Glomerular endothelial cell (primary cell): ENCODE results near the gene ARL15. TPM values are rescaled to one million over a fixed set of nuclear protein-coding genes. Genes with fewer than 3 reads are reported as not detected.
"Not testable (repeated sequence)": the region's sequence is repeated elsewhere in the genome, so short reads cannot be mapped to it uniquely, and the experiment has no call there.

Experiments used
- DNase-seq: peaks from one replicate; pipeline ENCODE4 v3.0.0-alpha.2; 2011; ENCODE audit warnings: low read depth, low spot score; ENCODE audit errors: extremely low read depth
- total RNA-seq: library from RNA; depleted of rRNA; stranded (reverse); fragments of >200 nt; gene quantifications from 2 replicates; pipeline ENCODE4 v1.2.3, GENCODE V29; 2015

The ARL15 gene
- total RNA-seq, 1 donor from 2014 or later, result 30.1 TPM

DNA sequence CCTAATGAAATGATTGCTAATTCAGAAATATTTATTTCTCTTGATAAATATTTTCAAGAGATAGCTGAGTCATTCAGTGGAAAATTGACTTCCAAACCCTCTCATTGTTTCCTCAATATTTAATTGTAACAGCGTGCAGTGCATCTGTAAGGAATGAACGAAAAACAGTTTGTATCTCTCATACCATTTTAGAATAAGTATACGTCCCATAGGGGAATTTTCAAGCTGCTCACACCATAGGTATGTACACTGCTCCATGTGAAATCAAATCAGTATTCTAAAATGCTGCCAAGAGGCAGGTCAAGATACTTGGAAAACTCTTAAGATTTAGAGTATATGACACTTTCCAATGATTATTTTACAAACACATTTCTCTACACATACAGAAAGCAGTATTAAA lies 202.2 kb downstream of the ARL15 start:
- no peak for DNase-seq

DNA sequence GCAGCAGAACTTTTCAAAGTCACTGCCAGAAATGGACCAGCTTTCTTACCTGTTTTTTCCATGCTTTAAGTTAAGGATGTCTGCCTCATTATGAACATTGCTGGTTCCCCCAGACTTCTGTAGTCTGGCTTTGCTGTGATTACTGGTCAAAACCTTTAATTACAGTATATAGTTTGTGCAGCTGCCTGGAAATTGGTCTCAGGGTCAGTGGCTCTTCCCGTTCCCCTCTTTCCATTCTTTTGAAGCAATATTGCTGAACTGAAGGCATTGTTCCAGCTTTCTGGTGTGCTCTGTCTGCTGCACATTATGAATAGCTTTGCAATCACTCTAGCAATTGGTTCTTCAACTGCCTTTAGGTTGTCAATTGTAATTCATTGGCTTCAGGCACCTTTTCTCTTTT lies 206.5 kb downstream of the ARL15 start:
- DNase-seq, result no peak

DNA sequence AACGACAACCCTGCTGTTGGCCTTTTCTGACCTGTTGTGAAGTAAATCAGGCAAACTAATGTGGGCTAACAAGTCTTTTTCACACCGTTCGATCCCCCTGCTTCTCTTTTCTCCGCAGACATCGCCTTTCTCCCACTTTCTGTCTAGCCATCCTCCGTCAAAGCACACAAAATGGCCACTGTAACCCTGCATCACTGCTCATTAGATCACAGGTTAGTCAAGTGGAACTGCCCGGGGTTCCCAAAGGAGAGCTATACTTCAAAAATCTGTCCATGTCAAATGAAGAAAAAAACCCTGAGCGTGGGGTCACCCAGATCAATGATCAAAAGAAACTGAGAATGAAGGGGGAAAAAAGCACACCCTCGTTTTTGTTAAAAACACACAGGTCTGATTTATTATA lies 212.1 kb downstream of the ARL15 start:
- no peak for DNase-seq

DNA sequence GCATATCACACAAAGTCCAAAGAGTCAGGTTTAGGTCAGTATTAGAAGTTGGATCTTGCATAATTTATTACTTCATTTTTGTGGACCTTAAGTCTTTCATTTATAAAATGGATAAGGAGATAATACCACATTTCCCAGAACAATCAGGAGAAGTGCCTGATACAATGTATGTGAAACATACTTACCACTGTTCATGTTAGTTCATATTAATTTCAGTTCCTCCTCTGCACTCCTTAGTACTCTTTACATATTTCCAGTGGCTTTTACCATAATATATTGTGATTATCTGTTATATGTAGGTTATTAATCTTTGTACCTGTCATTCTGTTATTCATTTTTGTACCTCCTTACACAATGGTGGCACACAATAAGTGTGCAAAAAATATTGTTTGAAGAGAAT lies 214.4 kb downstream of the ARL15 start:
- no peak for DNase-seq

DNA sequence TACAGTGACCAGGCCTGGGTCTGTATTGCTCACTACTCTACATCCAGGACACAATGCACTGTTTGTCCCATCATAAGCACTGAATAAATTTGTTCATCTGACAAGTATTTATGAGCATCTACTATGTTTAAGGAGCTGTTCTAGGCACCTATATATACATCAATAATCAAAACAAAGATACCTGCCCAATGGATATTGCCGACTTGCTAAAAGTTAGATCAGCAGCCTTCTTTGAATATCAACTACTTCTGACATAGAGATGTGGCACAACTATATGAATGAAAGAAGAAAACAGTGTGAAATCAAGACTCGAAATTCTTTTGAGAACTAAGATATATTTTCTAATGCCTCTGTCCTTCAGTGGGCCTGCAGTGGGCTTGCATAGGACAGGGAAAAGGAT lies 215.7 kb downstream of the ARL15 start:
- no peak for DNase-seq

DNA sequence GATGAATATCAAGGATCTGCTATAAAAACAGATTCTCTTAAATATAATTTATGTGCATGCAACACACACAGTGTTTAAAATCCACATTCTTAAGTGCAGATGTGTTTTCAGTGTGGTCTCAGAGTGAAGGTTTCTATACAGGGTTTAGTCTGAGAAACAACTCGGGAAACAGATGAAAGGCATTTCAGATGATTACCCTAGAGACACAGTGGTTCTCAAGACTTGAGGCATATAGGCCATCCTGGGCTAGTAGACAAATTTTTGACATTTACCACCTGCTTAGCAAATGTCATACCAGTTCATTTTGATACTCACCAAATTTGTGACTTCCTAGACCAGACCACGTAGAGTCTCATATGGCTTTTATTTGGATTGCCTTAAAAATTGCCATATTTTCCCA lies 216.5 kb downstream of the ARL15 start:
- no peak for DNase-seq

DNA sequence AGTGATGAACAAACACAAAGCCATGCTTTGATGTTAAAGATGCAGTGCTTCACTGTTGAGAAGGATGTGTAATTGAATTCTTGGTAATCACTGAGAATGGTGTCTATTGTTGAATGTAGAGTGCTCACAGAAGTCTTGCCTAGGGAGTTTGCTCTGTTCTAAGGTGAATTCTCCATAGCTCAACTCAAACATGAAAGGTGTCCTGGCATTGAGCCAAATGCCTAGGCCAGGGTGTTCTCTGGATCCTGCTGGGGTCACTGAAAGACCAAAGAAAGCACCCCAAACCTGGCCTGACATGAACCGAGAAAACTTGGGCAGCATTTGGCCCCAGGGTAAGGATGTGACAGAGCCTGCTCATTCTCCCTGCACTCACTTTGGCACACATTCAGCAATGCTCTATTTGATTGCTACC lies 217.3 kb downstream of the ARL15 start:
- no peak for DNase-seq

DNA sequence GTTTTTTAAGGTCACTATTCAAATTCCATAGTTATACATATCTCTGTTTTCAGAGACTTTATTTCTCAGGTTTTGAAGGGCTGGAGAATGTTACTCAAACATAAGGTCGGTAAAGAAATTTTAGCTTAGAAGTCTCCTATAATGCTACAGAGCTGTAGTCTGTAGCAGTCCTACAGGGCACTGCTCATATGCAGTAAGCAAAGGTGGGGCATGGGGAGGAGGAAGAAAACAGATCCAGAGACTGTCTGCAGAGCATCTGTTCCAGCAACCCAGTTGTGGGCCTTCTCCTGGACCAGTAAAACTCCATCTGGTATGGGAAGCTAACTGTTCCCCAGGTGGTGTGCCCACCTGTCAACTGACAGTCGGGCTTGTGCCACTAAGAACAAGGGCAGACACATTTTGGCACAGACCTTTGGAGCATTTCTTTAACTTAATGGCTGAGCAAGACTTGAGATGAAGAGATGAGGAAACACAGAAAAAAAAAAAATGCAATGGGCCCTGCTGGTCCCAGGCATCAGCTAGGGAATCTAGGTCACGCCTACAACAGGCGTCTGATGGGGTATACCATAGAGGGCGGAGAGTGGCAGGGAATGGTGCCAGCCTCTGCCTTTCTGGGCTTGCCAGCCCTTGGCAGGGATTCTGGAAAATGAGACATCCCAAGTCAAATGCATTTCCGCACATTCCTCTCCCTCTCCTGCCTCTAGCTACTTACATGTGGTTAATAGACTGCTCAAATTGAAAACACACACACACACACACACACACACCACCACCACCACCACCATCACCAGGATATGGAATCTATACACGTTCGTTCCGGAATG lies 218.9 kb downstream of the ARL15 start:
- DNase-seq, result no peak

DNA sequence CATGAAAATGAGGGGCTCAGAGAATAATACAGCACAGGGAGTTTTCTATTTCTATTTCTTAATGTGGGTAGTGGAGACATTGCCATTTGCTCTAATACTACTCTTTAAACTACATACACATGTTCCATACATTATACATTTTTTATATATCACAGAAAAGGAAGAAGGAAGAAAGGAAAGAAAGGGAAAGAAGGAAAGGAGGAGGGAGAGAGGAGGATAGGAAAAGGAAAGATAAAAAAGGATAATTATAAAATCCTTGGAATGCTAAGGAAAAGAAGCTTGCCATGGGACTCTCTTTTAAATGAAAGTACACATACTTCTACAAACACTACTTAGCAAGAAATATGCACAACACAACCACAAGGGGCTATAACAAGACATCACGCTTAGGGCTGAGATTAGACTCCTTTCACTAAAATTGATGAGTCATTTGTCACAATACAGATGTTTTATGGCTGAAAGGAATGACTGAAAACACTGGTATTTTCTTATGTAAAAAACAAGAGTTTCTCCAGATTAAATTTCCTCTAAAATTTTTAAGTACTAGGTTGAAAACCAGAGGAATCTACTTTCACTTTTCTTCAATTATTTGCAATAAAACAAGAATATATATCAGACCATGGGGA lies 219.8 kb downstream of the ARL15 start:
- no peak for DNase-seq

DNA sequence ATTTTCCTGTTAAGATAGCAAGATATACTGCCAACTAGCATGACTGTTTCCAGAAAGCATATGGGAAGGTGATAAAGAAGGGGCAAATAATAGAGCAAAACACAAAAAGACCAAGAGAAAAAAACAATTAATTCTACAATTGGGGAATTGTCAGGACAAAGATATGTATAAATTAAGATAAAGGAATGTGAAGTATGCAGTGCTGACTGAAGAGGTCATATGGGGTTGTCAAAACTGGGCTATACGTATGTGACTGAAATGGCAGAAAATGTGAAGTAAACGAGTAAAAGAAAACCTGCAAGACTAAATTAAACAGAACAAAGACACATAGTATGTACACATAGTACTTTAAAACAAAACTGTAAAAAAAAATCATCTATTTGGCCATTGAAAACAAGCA lies 222.3 kb downstream of the ARL15 start:
- DNase-seq, result no peak

DNA sequence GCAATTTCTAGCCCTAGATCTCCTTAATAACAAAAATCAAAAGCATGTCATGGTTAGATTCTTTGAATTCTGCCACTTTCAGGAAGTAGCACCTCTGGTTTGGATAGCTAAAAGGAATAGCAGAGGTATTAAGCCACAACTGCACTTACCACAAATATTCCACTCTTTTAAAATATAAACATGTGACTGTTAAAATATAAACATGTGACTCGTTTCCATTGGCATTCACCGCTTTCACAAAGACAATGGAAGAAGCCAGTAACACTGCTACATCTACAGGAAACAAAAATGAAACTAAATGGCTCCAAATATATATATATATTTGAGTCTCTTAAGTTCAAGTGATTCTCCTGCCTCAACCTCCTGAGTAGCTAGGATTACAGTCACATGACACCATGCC lies 222.9 kb downstream of the ARL15 start:
- DNase-seq, result no peak

DNA sequence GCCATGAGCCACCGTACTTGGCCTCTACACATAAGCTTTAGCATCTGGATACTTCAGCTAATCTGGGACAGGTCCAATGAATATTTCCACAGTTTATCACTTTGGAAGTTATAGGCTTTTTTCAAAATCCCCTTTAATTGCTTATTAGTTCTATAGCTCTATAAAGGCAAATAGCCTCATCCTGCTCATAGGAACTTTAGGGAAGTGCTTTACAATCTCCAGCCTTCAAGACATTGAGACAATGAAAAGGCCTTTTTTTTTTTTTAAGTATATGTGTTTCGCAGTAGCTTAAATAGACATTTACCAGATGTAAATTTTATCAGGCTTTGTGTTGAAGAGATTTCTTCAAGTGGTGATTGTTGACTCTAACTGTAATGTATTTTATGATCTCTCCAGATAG lies 224.2 kb downstream of the ARL15 start:
- no peak for DNase-seq

DNA sequence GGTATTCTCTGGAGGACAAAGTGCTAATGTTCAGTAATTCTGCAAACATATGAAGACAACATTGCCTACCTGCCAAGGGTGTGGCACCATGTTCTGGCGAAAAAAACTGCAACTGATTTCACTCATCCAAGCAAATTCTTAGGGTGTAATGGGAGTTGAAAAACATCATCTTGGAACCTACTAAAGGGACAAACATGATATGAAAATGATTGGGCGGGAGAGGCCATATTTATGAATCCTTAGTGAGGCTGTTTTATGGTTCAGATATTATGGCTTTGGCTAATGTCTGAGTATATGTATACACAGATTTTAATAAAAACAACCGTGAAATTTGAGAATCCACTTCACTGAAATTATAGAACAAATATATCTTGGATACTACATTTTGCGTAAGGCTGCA lies 225.7 kb downstream of the ARL15 start:
- no peak for DNase-seq

DNA sequence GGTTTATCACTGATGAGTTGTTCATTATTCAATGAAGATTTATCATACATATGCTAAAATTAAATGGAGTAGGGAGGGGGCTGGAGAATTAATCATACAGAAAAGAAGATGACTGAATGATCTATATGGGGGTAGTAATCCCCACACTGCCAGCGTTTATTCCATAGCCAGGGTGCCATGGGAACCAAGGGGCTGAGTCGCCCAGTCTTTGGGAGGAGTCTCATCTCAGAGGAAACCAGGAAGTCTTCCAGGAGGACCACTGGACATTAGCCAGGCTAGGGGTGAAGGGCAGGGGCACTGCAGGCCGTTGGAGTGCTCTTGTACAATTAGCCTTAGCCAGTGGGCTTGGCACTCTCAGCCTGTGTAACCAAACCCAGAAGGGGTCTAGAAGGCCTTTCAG lies 226.5 kb downstream of the ARL15 start:
- DNase-seq, result no peak

DNA sequence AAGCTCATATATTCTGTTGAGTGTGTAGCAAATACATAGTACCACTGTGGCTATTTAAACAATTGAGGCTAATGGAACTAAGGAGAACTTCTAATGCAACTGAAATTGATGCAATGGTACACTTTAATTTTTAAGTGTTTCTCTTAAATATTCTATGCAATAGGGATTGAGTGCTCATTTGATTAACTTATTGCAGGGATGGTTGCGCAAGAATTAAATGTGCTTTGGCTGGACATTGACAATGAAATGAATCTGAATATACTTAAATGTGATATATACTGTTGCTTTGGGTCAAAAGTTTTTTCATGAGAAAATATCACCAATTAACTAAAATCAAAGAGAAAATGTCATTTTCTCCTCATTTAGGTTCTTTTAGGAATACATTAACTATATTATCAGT lies 227.1 kb downstream of the ARL15 start:
- no peak for DNase-seq

DNA sequence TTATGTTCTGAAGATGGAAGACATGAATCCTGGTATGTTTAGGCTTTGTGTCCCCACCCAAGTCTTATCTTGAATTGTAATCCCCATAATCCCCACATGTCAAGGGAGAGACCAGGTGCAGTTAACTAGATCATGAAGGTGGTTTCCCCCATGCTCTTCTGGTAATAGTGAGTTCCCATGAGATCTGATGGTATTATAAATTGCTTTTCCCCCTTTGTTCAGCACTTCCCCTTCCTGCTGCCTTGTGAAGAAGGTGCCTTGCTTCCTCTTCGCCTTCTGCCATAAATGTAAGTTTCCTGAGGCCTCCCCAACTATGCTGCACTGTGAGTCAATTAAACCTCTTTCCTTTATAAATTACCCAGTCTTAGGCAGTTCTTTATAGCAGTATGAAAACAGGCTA lies 229.0 kb downstream of the ARL15 start:
- no peak for DNase-seq

DNA sequence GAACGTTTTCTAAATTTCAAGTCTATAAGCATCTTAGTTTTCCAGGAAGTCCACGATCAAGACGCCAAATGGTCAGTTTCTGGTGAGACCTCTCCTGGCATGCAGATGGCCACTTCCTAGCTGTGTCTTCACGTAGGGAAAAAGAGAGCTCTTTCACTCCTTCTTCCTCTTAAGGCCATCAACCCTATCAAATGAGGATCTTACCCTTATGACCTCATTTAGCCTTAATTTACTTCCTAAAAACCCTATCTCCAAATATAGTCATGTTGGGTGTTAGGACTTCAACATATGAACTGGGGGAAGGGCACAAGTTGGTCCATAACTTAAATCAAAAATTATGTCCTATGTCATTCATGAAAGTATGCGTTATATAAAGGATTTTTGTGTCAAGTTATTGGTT lies 229.5 kb downstream of the ARL15 start:
- DNase-seq, result no peak

DNA sequence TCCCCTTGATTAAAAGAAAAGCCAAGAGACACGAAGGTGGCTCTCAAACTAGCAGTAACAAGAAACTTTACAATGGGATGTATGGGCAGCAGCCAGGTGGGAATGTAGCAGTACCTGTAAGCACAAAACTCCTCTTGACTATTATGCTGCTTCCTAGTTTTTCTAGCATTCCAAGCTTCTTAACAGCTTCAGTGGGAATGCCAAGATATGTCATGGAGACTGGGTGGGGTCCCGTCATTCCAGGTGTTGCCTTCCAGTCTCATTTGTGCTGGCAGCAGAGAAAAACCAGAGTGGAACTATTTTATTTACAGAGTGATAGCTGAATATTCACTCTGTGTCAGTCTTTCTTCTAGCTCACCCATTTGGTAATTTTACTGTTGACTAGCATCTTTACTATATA lies 236.6 kb downstream of the ARL15 start:
- DNase-seq, result no peak

DNA sequence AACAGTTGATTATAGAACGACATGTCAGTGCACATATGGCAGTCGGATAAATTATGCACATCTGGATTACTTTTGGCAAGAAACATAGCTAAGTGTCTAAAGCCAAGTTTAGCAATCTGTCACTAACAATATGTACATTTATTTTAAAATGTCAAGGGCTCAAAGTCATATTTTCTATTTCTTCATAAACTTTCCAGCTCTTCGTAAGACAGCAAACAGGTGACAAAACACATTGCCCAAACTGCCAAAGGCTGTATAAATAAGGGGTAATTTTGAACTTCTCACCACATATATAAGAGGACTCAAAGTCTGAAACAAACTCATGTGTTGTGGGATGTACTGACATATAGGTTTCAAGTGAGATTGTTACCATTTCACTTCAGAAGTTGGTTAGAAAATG lies 237.2 kb downstream of the ARL15 start:
- no peak for DNase-seq

DNA sequence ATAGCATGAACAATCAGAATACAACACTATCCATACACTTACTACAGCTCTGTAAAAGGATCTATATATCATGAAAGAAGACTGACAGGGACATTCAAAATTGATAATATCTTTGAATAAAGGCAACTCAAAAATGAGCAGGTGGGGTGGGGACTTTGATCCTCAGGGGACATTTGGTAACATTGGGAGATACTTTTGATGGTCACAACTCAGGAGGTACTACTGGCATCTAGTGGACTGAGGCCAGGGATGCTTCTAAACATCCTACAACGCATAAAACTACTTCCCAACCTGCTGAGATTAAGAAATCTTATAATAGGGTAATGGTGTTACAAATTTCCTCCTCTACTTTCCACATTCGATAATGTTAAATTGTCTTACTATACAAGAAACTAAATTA lies 243.9 kb downstream of the ARL15 start:
- no peak for DNase-seq

DNA sequence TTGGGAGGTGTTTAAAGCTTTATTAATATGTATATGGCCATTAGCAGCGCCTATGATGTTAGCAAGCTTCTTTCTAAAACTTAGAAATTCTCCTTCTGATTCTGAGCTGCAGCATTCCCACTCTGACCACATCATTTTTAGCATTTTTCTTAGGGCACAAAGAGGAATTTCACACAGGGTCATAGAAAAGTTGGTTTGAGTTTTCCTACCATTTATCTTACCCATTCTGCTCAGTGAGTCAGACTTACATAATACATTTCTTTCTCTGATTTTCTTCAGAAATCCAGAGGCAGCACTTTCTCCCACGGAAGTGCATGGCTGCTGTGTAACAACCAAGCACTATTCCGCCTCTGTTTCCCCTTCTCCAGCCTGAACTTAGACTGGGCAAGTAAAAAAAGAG lies 246.6 kb downstream of the ARL15 start:
- no peak for DNase-seq

DNA sequence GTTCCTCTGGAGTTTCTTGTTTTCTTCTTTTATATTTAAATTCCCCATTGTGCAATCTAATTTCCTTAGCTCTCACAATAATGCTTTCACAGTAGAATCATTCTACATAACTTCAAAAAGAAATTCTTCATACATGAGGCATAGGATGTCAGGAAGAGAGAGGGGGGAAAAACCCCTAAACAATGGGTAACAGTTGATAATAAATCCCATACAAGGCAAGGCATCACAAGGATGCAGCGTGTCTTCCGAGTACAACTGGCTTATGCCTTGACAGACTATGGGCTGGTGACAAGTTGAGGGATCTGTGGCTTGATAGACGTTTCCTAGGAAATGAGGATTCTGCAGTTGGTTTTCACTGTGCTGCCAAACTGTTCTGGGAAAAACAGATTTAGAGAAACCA lies 247.4 kb downstream of the ARL15 start:
- DNase-seq, result peak; percentile 23

DNA sequence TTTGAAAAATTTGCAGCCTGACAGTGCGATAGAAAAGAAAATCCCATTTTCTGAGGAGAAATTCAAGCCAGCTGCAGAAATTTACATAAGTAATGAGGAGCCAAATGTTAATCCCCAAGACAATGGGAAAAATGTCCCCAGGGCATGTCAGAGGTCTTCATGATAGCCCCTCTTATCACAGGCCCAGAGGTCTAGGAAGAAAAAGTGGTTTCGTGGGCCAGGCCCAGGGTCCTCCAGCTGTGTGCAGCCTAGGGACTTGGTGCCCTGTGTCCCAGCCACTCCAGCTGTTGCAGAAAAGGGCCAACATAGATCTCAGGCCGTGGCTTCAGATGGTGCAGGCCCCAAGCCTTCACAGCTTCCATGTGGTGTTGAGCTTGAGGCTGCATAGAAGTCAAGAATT lies 249.5 kb downstream of the ARL15 start:
- not testable (repeated sequence) for DNase-seq
